A673 (cell line): ENCODE results near the gene XIRP2.

Experiments
- EZH2 ChIP-seq: fragments of 200-600 bp; sonication (generic); IDR thresholded peaks from 2 replicates; pipeline ENCODE4 v1.6.1; 2017; ENCODE audit warnings: borderline replicate concordance, low read depth, mild to moderate bottlenecking, mixed read lengths, antibody characterized with exemption, low read length; ENCODE audit not compliant: poor library complexity, severe bottlenecking
- TF ChIP-seq, protein P1 (sequence below): fragments of 300-800, 200-600 bp; sonication (generic); conservative IDR thresholded peaks from 2 replicates; pipeline ENCODE4 v1.5.1; 2017; ENCODE audit warnings: low read depth, mild to moderate bottlenecking, antibody characterized with exemption, low read length, moderate library complexity, mixed read lengths

- TF ChIP-seq, protein P1, sequence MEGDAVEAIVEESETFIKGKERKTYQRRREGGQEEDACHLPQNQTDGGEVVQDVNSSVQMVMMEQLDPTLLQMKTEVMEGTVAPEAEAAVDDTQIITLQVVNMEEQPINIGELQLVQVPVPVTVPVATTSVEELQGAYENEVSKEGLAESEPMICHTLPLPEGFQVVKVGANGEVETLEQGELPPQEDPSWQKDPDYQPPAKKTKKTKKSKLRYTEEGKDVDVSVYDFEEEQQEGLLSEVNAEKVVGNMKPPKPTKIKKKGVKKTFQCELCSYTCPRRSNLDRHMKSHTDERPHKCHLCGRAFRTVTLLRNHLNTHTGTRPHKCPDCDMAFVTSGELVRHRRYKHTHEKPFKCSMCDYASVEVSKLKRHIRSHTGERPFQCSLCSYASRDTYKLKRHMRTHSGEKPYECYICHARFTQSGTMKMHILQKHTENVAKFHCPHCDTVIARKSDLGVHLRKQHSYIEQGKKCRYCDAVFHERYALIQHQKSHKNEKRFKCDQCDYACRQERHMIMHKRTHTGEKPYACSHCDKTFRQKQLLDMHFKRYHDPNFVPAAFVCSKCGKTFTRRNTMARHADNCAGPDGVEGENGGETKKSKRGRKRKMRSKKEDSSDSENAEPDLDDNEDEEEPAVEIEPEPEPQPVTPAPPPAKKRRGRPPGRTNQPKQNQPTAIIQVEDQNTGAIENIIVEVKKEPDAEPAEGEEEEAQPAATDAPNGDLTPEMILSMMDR: no peak
- no peak for TF ChIP-seq EZH2
These were observed 364.7 kb downstream of the XIRP2 start for GRCh38 chr2:167253025-167253424.
